ENCODE measurements around the gene EFCAB6.
"Not testable (repeated sequence)": the region's sequence is repeated elsewhere in the genome, so short reads cannot be mapped to it uniquely, and the experiment has no call there.

The EFCAB6 gene

DNA sequence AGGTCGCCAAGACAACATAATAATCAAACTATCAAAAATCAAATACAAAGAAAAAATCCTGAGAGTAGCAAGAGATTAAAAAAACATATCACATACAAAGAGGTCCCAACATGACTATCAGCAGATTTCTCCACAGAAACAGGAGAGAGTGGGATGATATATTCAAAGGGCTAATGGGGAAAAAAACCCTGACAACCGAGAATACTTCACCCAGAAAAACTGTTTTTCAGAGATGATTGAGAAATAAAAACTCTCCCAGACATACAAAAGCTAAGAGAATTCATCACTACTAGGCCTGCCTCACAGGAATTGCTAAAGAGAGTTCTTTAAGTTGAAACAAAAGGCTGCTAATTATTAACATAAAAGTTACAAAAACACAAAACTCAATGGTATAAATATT is 108.1 kb downstream of the EFCAB6 start:
- no peak for DNase-seq

DNA sequence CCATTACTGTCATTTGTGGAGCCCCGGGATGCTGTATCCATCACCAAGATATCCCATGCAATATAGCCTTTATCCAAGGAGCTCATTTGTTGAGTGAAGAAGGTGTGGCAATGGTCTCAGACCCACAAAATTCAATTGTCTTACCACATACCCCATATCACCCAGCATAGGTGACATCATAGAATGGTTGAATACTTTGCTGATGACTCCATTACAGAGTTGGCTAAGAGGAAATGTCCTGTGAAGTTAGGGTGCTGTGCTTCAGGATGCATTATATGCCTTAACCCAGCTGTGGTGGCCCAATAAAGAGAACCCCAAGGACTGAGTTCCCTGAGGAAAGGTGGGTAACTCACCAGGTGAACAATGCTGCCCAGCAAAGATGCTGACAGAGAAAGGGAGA is 113.7 kb downstream of the EFCAB6 start:
- no peak for DNase-seq

DNA sequence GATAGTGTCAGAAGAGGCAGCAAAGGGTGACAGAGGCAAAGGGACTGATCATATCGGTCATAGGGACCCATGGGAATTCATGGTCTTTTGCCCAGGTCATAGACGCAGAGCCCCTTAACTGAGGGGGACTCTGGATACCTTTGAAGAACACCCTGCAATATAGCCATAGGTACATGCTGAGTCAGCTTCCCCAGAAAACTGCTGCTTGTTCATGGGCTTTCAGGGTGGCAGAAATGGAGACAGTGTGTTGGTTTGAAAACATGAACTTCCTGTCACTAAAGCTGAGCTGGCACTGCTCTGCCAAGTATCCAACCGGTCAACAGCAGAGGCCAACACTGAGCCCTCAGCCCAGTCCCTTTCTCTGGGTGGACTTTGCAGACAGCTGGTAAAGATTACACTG is 114.2 kb downstream of the EFCAB6 start:
- DNase-seq, result no peak

DNA sequence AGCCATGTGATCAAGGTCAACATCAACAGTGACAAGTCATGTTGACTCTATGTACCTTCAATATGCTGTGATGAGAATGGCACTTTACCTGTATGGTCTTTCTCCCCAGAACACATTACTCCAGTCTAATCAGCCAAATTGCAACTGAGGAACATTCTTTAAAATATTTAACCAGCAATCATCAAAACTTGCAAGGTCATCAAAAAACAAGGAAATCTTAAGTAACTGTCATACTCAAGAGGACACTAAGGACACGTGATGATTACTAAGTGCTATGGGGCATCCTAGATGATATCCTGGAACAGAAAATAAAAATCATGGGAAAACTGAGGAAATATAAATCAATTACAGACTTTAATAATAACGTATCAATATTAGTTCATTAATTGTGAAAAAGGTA is 118.9 kb downstream of the EFCAB6 start:
- DNase-seq, result no peak

DNA sequence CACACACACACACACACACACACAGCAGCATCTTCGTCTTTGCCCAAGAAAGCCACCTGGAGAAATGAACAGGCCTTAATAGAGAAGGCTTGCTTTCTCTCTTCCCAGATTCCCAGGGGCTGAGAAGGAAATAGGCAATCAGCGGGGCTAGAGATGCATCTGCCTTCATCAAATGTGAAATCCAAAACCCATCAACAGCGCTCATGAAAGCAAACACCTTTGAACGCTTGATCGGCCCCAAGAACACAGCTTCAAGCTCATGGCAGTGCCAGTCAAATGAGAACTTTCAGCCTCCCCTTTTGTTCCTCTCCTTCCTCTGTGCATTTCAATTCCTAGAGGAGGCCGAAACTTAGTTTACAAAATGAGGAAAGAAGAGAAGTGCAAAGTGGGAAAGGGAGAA is 122.7 kb downstream of the EFCAB6 start:
- no peak for DNase-seq

DNA sequence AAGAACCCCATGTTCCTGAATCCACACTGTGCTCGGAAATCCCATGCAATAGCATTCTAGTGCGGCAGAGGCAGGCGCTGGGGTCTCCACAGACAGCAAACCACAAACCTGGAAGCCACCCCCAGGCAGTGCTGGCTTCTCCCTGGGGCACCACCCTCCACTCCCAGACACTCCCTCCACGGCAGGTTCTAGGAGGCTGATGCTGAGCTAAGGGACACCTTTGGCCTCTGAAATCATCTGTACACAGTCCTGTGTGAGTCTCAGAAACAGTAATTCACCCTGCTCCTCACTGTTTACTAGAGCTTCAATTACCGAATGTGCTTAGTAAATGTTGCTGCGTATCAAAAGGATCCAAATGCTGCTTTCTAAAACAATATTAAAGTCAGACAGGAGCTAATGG is 129.3 kb downstream of the EFCAB6 start:
- no peak for DNase-seq

DNA sequence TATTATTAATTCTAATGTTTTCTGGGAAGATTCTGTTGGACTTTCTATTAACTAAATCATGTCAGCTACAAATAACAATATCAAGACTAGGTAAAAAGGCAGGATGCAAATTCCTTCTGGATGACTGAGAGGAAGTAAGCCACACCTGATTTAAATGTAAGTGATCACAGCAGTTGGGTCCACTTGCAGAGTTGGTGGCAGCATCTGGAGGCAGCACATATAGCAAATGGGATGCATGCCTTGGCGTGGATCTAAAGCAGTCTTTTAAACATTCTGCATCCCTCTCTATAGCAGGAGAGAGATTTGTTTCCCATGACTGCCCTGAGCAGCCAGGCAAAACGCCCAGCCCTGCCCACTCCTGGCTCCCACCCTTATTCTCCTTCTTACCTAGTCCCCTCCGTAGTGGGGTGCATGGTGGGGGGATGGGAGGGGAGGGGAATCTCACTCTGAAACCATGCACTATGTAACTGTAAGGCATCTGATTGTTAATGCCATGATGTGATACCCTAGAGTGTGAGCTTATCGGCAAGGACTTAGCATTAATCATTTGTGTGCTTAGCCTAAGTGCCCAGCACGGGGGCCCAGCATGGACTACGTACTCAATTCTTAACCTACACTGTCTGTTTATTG is 130.3 kb downstream of the EFCAB6 start:
- no peak for DNase-seq

DNA sequence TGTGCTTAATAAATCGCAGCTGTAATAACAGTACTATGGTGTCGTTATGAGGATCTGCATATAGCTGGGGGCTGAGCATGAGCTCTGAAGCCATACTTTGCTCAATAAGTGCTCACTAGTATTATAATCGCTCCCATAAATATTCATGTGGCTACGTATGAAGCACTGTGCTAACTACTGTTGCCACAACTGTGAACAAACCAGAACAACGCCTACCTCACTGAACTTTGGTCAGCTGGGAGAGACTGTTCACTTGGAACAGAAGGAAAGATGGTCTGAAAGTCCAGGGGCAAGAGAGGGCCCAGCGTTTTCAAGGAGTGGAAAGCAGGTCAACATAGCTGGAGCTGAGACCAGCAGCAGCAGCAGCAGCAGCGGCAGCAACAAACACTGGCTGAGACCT is 141.6 kb downstream of the EFCAB6 start:
- DNase-seq, result no peak

DNA sequence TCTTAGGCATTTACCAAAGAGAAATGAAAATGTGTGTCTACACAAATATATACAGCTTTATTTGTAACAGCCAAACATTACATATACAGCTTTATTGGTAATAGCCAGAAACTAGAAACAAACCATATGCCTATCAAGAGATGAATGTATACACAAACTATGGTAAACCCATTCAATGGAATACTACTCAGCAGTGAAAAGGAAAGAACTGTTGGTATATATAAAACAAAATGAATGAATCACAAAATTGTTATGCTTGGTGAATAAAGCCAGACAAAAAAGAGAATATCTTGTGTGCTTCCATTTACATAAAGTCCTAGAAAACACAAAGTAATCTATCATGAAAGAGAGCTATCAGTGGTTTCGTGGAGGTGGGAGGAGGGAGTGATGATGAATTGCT is 142.9 kb downstream of the EFCAB6 start:
- no peak for DNase-seq

DNA sequence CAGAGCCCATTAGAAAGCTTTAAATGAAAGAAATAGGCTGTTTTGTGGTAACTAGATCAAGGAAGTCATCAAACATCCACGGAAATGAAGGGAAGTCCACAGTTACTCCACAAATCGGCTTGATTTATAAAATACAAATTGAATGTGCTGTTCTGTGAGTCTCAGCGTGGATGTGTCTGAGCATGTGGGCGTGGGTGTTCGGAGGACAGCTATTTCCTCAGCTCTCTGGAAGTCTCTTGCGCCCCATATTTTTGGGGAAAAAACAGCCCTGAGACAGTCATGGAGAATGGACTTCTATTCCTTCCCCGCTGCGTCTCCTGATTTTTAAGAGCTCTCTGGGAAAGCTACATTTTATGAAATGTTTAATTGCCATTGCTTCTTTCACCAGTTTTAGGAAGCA is 144.4 kb downstream of the EFCAB6 start:
- DNase-seq, result no peak

DNA sequence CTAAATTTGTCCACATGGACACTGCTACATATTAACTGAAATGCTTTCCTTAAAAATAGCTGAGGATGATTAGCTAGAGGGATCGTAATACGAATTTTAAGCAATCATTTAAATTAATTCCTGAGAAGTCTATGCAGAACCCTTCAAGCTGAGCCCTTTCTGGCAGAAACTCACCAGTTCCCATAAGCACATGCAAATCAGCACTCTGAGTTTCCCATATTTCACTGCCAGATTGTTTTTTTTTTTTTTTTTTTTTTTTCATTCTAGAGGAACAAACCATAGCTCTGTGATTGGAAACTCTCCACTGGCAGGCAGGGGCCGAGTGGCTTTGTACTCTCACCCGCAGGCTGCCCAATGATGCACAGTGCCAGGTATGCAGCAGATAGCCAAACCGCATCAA is 145.6 kb downstream of the EFCAB6 start:
- DNase-seq, result no peak

DNA sequence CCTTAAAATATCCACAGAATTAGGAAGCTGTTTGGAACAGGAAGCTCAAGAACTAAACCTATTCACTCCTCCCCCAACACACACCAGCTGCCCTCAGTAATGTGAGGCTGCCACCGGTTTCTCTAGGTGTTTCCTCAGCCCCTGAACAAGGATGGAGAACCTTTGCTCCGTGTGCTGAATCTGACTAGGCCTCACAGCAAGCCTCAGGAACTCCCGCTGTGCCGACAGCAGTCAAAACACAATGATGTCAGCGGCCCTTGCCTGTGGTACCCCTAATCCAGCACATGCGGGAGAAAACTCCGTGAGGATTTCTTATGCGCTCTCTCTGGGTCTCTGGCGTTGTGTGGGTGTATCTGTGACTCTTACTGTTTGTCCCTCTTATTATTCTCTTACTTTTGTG is 153.3 kb downstream of the EFCAB6 start:
- DNase-seq, result no peak

DNA sequence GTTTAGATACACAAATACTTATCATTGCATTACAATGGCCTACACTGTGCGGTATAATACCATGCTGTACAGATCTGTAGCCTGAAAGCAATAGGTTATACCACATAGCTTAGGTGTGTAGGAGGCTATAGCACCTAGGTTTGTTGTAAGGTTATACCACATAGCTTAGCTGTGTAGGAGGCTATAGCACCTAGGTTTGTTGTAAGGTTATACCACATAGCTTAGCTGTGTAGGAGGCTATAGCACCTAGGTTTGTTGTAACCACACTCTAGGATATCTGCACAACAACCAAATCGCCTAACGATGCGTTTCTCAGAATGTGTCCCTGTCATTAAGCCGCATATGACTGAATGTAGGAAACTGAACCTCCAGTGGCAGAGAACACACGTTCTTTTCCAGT is 155.5 kb downstream of the EFCAB6 start:
- DNase-seq, result not testable (repeated sequence)

DNA sequence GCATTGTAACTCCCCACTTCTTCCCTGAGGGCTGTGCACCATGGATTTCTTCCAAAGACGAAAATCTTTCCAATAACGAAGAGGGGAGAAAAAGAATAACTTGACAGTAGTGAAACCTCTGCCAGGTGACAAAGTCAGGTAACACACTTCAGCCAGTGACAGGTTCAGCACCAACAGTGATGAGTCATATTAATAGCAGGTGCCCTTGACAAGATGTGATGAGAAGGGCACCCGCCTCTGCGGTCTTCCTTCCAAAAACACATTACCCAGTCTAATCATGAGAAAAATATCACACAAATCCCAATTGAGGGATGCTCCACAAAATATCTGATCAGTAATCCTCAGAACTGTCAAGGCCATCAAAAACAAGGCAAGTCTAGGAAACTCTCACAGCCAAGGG is 157.8 kb downstream of the EFCAB6 start:
- DNase-seq, result no peak

DNA sequence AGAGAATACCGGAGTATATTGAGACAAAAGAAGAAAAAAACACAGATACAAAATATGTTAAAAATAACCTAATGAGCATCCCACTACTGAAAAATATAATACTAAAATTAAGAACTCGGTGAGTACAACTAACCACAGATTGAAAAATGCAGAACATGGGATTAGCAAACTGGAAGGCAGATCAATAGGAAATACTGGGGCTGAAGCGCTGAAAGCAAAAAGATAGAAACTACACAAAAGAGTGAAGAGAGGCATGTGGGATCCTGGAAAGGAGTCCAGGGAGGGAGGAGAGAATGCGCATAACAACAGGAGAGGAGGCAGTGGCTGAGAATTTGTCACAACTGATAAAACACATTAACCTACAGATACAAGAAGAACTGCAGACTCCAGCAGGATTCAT is 159.3 kb downstream of the EFCAB6 start:
- DNase-seq, result no peak

DNA sequence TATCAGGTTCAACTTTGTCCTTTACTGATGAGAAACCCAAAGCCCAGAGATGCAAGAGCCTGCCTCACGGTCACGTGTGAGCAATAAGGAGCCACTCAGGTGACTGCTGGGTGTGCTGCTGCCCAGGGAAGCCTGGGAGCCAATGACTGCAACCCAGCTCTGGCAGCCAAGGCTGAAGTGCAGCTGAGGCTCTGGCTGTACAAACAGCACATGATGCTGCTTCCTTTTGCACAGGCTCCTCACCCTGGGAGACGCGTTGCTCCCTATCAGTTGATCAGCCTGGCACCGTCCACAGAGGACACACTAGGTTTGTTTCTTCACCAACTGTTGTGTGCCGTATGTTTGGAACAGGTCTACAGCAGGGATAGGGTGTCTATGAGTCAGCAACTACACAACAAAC is 168.7 kb downstream of the EFCAB6 start:
- no peak for DNase-seq

DNA sequence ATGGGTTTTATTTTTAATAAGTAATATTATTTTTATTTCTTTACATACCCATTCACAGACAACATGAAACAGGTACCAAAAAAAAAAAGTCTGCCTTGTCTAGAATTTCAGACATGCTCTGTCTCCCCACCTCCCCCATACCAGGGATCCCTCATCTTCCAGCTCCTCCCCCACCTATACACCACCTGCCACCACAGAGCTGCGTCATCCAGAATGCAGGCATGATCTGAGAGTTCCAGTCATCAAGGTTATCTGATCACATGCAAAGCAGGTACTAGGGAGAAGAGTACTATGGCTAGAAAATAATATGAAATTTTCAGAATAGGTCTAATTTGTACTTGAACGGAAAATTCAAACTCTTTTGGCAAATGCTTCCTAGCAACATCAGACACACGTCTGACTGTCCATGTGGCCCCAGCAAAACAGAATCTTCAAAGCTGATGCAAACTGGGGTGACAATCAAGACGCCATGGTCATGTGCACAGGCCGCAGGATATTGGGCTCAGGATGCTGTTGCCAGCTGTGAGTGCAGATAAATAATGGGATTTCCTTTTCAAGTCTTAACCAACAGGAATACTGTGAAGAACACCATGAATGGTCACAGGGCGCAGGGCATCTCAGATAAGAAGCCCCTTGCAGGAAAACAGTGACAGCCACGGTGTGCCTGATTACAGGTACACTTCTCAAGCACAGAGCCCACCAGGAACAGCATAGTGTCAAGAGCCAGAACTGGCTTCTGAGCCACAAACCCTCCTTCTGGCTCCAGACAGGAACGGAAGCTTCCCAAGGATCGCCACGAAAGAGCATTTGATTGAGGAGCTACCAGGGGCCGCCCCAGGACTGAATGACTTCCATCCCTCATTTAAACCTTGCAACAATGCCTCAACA is 169.5 kb downstream of the EFCAB6 start:
- DNase-seq, result no peak

DNA sequence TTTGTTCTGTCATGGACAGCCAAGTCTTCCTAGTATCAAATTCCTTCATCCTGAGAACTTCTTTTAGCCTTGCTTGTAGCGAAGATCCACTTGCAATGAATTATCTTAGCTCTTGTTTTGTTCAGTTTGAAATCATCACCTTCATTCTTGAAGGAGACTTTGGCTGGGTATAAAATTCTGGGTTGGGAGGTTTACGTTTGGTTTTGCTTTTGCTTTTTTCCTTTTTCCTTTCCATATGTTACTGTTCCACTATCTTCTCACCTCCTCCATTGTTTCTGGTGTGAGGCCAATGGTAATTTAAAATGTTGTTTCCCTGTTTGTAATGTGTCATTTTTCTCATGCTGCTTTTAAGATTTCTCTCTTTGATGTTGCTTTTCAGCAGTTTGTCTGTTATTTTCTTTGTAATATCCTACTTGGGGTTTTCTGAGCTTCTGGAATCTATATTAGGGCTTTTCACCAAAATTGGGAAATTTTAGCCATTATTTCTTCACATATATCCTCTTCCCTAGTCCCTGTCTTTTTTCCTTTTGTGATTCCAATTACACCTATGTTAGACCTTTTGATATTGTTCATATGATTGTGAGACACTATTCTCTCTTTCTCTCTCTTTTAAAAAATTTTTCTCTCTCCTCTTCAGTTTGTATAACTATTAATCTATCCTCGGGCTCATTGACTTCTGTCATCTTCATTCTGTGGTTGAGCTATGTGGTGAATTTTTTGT is 172.7 kb downstream of the EFCAB6 start:
- no peak for DNase-seq

DNA sequence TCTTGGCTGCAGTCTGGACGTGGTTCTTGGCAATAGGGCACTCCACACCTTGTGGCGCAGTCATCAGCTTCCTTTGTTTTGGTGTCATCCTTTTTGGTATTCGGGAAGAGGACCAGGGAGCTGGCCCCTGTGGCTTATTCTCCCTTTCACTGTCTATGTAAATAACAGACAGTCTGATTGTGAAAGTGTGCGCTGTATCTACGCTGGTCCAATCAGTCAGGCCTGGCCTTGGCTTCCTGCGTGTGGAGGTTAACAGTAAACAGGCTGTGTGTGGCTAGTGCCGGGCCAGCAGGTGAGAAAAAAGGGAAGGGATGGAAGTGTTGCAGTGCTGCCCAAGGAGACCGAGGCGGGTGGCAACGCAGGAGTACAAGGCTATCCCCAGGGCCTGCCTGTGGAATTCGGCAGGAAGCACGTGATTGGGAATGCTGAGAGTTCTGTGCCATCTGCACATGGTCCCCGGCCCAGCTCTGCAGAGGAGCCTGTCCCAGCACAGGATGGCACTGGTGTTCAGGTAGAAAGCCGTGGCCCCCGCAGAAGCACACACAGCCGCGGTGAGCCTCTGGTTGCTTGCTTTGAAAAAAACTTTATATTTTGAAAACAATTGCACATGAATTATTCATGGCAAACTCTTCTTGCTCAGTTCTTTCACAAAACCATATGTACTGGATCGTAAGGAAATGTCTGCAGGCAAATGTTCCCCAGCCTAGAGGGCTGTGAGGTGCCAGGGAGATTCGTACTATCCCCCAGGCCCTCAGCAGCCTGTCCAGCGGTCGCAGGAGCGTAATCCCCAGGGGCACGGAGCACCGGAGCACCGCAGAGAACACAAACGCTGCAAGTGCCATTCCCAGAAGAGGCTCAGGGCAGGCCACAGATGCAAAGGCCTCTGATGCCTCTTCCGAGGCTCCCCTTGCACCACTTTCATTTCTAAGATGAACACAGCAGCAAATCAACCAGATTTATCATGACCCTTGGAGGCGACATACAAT is 174.5 kb downstream of the EFCAB6 start:
- no peak for DNase-seq

DNA sequence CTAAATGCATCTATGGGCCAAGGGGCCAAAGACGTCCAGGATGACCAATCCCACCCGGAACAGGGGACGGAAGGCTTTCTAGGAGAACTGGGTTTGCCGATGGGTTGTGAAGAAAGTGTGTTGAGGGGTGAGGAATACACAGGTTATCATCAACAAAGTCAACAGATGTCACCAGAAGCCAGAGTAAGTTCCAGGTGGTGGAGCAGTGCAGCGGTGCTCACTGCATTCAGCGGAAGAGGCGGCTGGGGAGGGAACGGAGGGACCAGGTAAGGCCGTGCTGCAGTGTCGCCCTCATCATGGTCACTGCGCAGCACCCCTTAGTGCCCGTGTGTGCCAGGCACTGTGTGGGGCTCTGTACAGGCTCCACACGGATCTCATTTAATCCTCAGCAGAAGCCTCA is 176.0 kb downstream of the EFCAB6 start:
- DNase-seq, result no peak

DNA sequence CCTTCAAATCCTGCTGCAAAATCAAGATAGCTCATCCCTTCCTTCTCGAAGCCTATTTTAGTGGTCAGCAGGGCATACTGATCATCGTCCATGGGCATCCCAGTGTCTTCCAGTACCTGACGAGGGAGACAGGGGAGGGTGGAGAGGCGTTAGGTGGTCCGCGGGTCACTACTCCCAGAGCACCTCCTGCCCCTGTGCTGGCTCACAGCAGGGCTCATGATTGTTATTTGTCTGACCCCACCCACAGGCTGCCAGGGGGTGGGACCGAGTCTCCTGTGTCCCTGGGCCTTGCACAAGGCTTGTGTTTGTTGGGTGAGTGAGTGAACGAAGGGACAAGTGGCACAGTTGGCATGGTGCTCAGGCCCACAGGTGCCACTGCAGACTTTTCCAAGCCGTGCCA is 177.0 kb downstream of the EFCAB6 start:
- DNase-seq, result no peak

DNA sequence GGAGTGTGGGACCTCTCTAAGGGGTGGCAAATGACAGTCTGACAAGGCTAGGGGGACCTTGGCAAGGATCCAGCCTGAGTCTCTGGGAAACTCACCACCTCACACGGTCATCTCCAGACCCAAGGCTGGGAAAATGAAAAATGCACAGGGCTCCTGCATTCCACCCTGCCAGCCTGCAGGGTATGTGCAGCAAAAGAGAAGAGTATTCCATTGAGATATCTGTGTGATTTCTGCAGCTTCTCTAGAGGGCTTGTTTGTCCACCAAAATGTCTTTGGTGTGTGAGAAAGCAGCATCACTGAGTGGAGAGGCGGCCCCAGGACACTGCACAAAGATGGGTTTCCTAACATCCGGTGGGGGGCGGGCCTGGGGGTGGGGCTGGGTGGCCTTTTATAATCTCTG is 177.8 kb downstream of the EFCAB6 start:
- no peak for DNase-seq
